ENCODE measurements around the gene CCDC15.
"Not testable (repeated sequence)": the region's sequence is repeated elsewhere in the genome, so short reads cannot be mapped to it uniquely, and the experiment has no call there.

Gene CCDC15

GRCh38 chr11:125088576-125089455 lies 134.8 kb downstream of the CCDC15 start:
- Histone ChIP-seq H3K27ac (ENCODE audit: low read depth, low read length) (no peak overlapping the region), H3K9ac (ENCODE audit: low read length) (no peak overlapping the region), H2BK5ac (ENCODE audit: low read depth, low read length, poor library complexity) (no peak overlapping the region), H2BK12ac (ENCODE audit: low read length) (no peak overlapping the region), H2BK120ac (ENCODE audit: insufficient read depth, low read length, poor library complexity) (no peak overlapping the region), H2AK5ac (ENCODE audit: low read length) (no peak overlapping the region), H3K79me1 (ENCODE audit: low read length) (no peaks in the 10 kb centered on the region), H3K27me3 (ENCODE audit: insufficient read depth, low read length) (no peaks in the 10 kb centered on the region), H3K4ac (ENCODE audit: low read depth, low read length) (no peak overlapping the region), H3K9me3 (ENCODE audit: insufficient read depth, low read depth, low read length) (no peaks in the 10 kb centered on the region), H3K4me1 (ENCODE audit: control insufficient read depth in 1 of 2, insufficient read depth in 2 of 2, low read length in 2 of 2) (peaks cover 4 to 5% of the 10 kb centered on the region in 2 experiments), H3K36me3 (ENCODE audit: control insufficient read depth in 1 of 2, insufficient read depth in 2 of 2, low read length in 2 of 2) (no peaks in the 10 kb centered on the region), H4K8ac (ENCODE audit: low read depth, low read length) (no peak overlapping the region), H3K4me2 (ENCODE audit: low read length) (no peak overlapping the region), H3K23ac (ENCODE audit: low read length) (no peak overlapping the region), H2AFZ (ENCODE audit: insufficient read depth, low read length, poor library complexity) (no peak overlapping the region), H4K91ac (ENCODE audit: low read depth, low read length) (no peak overlapping the region), H3K4me3 (ENCODE audit: low read depth, low read length) (no peak overlapping the region), H3K14ac (ENCODE audit: low read length) (no peak overlapping the region), H3K18ac (ENCODE audit: low read length) (no peak overlapping the region), H4K12ac (ENCODE audit: low read depth, low read length) (no peak overlapping the region), H3K79me2 (ENCODE audit: control insufficient read depth, insufficient read depth, low read length, poor library complexity) (no peaks in the 10 kb centered on the region)
- WGBS (ENCODE audit: extremely low coverage, insufficient coverage, insufficient read length): no CpG with 5 or more reads among the region's 20 CpGs
- DNase-seq: no peak

GRCh38 chr11:125089481-125089880 lies 135.5 kb downstream of the CCDC15 start:
- H2AFZ ChIP-seq (ENCODE audit: insufficient read depth, low read length, poor library complexity); H3K18ac ChIP-seq (ENCODE audit: low read length); H2AK5ac ChIP-seq (ENCODE audit: low read length); H3K14ac ChIP-seq (ENCODE audit: low read length); H3K79me2 ChIP-seq (ENCODE audit: control insufficient read depth, insufficient read depth, low read length, poor library complexity); H3K27ac ChIP-seq (ENCODE audit: low read depth, low read length); H2BK5ac ChIP-seq (ENCODE audit: low read depth, low read length, poor library complexity); H3K4ac ChIP-seq (ENCODE audit: low read depth, low read length); H3K9ac ChIP-seq (ENCODE audit: low read length); H3K4me2 ChIP-seq (ENCODE audit: low read length); H4K12ac ChIP-seq (ENCODE audit: low read depth, low read length); H3K79me1 ChIP-seq (ENCODE audit: low read length); DNase-seq; H3K23ac ChIP-seq (ENCODE audit: low read length); H2BK12ac ChIP-seq (ENCODE audit: low read length); H4K91ac ChIP-seq (ENCODE audit: low read depth, low read length); H4K8ac ChIP-seq (ENCODE audit: low read depth, low read length); H3K27me3 ChIP-seq (ENCODE audit: insufficient read depth, low read length); H3K9me3 ChIP-seq (ENCODE audit: insufficient read depth, low read depth, low read length); H2BK120ac ChIP-seq (ENCODE audit: insufficient read depth, low read length, poor library complexity); H3K4me1 ChIP-seq (ENCODE audit: control insufficient read depth in 1 of 2, insufficient read depth in 2 of 2, low read length in 2 of 2); H3K4me3 ChIP-seq (ENCODE audit: low read depth, low read length); H3K36me3 ChIP-seq (ENCODE audit: control insufficient read depth in 1 of 2, insufficient read depth in 2 of 2, low read length in 2 of 2): not testable (repeated sequence)
- WGBS (ENCODE audit: extremely low coverage, insufficient coverage, insufficient read length): no CpG with 5 or more reads among the region's 31 CpGs

GRCh38 chr11:125090151-125090550 lies 136.1 kb downstream of the CCDC15 start:
- not testable (repeated sequence) for H4K12ac ChIP-seq (ENCODE audit: low read depth, low read length); H2AFZ ChIP-seq (ENCODE audit: insufficient read depth, low read length, poor library complexity); H3K4me2 ChIP-seq (ENCODE audit: low read length); H2AK5ac ChIP-seq (ENCODE audit: low read length); H3K18ac ChIP-seq (ENCODE audit: low read length); H2BK12ac ChIP-seq (ENCODE audit: low read length); H2BK120ac ChIP-seq (ENCODE audit: insufficient read depth, low read length, poor library complexity); H4K91ac ChIP-seq (ENCODE audit: low read depth, low read length); H3K14ac ChIP-seq (ENCODE audit: low read length); H2BK5ac ChIP-seq (ENCODE audit: low read depth, low read length, poor library complexity); H3K4ac ChIP-seq (ENCODE audit: low read depth, low read length); H3K79me2 ChIP-seq (ENCODE audit: control insufficient read depth, insufficient read depth, low read length, poor library complexity); H3K23ac ChIP-seq (ENCODE audit: low read length); H4K8ac ChIP-seq (ENCODE audit: low read depth, low read length); H3K27me3 ChIP-seq (ENCODE audit: insufficient read depth, low read length); DNase-seq; H3K4me3 ChIP-seq (ENCODE audit: low read depth, low read length); H3K4me1 ChIP-seq (ENCODE audit: control insufficient read depth in 1 of 2, insufficient read depth in 2 of 2, low read length in 2 of 2); H3K36me3 ChIP-seq (ENCODE audit: control insufficient read depth in 1 of 2, insufficient read depth in 2 of 2, low read length in 2 of 2); H3K9ac ChIP-seq (ENCODE audit: low read length); H3K27ac ChIP-seq (ENCODE audit: low read depth, low read length); H3K9me3 ChIP-seq (ENCODE audit: insufficient read depth, low read depth, low read length); H3K79me1 ChIP-seq (ENCODE audit: low read length)
- no CpG with 5 or more reads among the region's 10 CpGs for WGBS (ENCODE audit: extremely low coverage, insufficient coverage, insufficient read length)

GRCh38 chr11:125090816-125091215 lies 136.8 kb downstream of the CCDC15 start:
- no peaks in the 10 kb centered on the region for H3K27me3 ChIP-seq (ENCODE audit: insufficient read depth, low read length)
- no peak overlapping the region for H4K8ac ChIP-seq (ENCODE audit: low read depth, low read length)
- no peak overlapping the region for H2BK120ac ChIP-seq (ENCODE audit: insufficient read depth, low read length, poor library complexity)
- no peak overlapping the region for H2BK12ac ChIP-seq (ENCODE audit: low read length)
- no peak overlapping the region for H3K4me2 ChIP-seq (ENCODE audit: low read length)
- no peaks in the 10 kb centered on the region for H3K9me3 ChIP-seq (ENCODE audit: insufficient read depth, low read depth, low read length)
- no peak overlapping the region for H3K14ac ChIP-seq (ENCODE audit: low read length)
- peaks cover 4 to 5% of the 10 kb centered on the region in 2 experiments for H3K4me1 ChIP-seq (ENCODE audit: control insufficient read depth in 1 of 2, insufficient read depth in 2 of 2, low read length in 2 of 2)
- no peak overlapping the region for H2AK5ac ChIP-seq (ENCODE audit: low read length)
- no peak overlapping the region for H3K18ac ChIP-seq (ENCODE audit: low read length)
- H3K27ac ChIP-seq (ENCODE audit: low read depth, low read length): no peak overlapping the region
- H3K9ac ChIP-seq (ENCODE audit: low read length): no peak overlapping the region
- H3K36me3 ChIP-seq (ENCODE audit: control insufficient read depth in 1 of 2, insufficient read depth in 2 of 2, low read length in 2 of 2): no peaks in the 10 kb centered on the region
- no peak overlapping the region for H2BK5ac ChIP-seq (ENCODE audit: low read depth, low read length, poor library complexity)
- no peaks in the 10 kb centered on the region for H3K79me2 ChIP-seq (ENCODE audit: control insufficient read depth, insufficient read depth, low read length, poor library complexity)
- H2AFZ ChIP-seq (ENCODE audit: insufficient read depth, low read length, poor library complexity): no peak overlapping the region
- DNase-seq: no peak
- no CpG with 5 or more reads among the region's 6 CpGs for WGBS (ENCODE audit: extremely low coverage, insufficient coverage, insufficient read length)
- H4K12ac ChIP-seq (ENCODE audit: low read depth, low read length): no peak overlapping the region
- H3K4me3 ChIP-seq (ENCODE audit: low read depth, low read length): no peak overlapping the region
- no peak overlapping the region for H4K91ac ChIP-seq (ENCODE audit: low read depth, low read length)
- no peak overlapping the region for H3K23ac ChIP-seq (ENCODE audit: low read length)
- H3K79me1 ChIP-seq (ENCODE audit: low read length): no peaks in the 10 kb centered on the region
- H3K4ac ChIP-seq (ENCODE audit: low read depth, low read length): no peak overlapping the region
